K562 (cell line): Measurements from ENCODE around the gene ITGAL. TPM values are rescaled to one million over a fixed set of nuclear protein-coding genes. Genes with fewer than 3 reads are reported as not detected.

Experiments
- ATF1 ChIP-seq, 2 experiments: fragments of 450-650 bp in 1 of 2; IDR thresholded peaks; 2 replicates each; pipeline ENCODE4 v1.6.1; 2016; ENCODE audit warnings: missing compliant biosample characterization in 1 of 2, missing genetic modification characterization in 1 of 2
- CBFA2T3 ChIP-seq: fragments of 450-650 bp; IDR thresholded peaks from 2 replicates; pipeline ENCODE4 v1.6.1; 2017
- CEBPG ChIP-seq, 3 experiments: fragments of 200-800 bp in 1 of 3; sonication (Bioruptor generic) in 1 of 3; sonication (generic) in 1 of 3; formaldehyde crosslinking in 1 of 3; IDR thresholded peaks in 2 of 3; conservative IDR thresholded peaks in 1 of 3; 2 replicates each; pipeline versions ENCODE4 v1.6.1 to v1.8.0; 2016 to 2022; ENCODE audit warnings: missing compliant biosample characterization in 2 of 3, missing genetic modification characterization in 2 of 3, mild to moderate bottlenecking in 1 of 3, missing genetic modification reagents in 1 of 3
- CXXC5 ChIP-seq: fragments of 250-450 bp; sonication (Bioruptor Pico); IDR thresholded peaks from 2 replicates; pipeline ENCODE4 v1.8.0; 2022; ENCODE audit warnings: inconsistent platforms, mild to moderate bottlenecking, moderate library complexity
- GTF2E2 ChIP-seq: fragments of 200-800 bp; sonication (Bioruptor generic); IDR thresholded peaks from 2 replicates; pipeline ENCODE4 v1.6.1; 2016; ENCODE audit warnings: missing genetic modification characterization, missing compliant biosample characterization
- KDM1A ChIP-seq, 2 experiments: fragments of 450-650 bp; IDR thresholded peaks; 2 replicates each; pipeline ENCODE4 v1.6.1; 2016; ENCODE audit warnings: mild to moderate bottlenecking in 2 of 2
- KLF16 ChIP-seq: IDR thresholded peaks from 2 replicates; pipeline ENCODE4 v1.6.1; 2016; ENCODE audit warnings: antibody characterized with exemption
- MED1 ChIP-seq: sonication (generic); formaldehyde crosslinking; IDR thresholded peaks from 2 replicates; pipeline ENCODE4 v1.8.1; 2023; ENCODE audit warnings: missing genetic modification reagents, borderline replicate concordance
- MTA3 ChIP-seq: fragments of 450-650 bp; formaldehyde crosslinking; IDR thresholded peaks from 2 replicates; pipeline ENCODE4 v1.6.1; 2017; ENCODE audit warnings: mild to moderate bottlenecking, borderline replicate concordance
- MYBL2 ChIP-seq, 2 experiments: fragments of 450-650 bp in 1 of 2; sonication (generic) in 1 of 2; formaldehyde crosslinking in 1 of 2; IDR thresholded peaks; 2 replicates each; pipeline versions ENCODE4 v1.6.1 to v1.8.1; 2017 to 2022; ENCODE audit warnings: borderline replicate concordance in 1 of 2, inconsistent platforms in 1 of 2, low read depth in 1 of 2, mild to moderate bottlenecking in 1 of 2, missing genetic modification reagents in 1 of 2, moderate library complexity in 1 of 2
- POLR2A ChIP-seq: fragments of 450-650 bp; conservative IDR thresholded peaks from 2 replicates; pipeline ENCODE4 v1.6.1; 2016
- RBM17 ChIP-seq: fragments of 200-400 bp; formaldehyde crosslinking; IDR thresholded peaks from 2 replicates; pipeline ENCODE4 v1.6.1; 2017; ENCODE audit warnings: low read depth, mild to moderate bottlenecking, low read length, borderline replicate concordance
- SRF ChIP-seq, 2 experiments: fragments of 250-450, 450-650 bp in 1 of 2; sonication (Bioruptor Pico) in 1 of 2; sonication (generic) in 1 of 2; formaldehyde crosslinking; IDR thresholded peaks; 2 replicates each; pipeline versions ENCODE4 v1.5.0 to v1.5.1; 2020 to 2022; ENCODE audit warnings: mild to moderate bottlenecking in 1 of 2, missing genetic modification reagents in 1 of 2
- TCFL5 ChIP-seq: fragments of 250-450 bp; sonication (Bioruptor Pico); conservative IDR thresholded peaks from 2 replicates; pipeline ENCODE4 v1.6.1; 2021; ENCODE audit warnings: mild to moderate bottlenecking, moderate library complexity, matching md5 sums
- TRIM24 ChIP-seq, 2 experiments: fragments of 450-650 bp; IDR thresholded peaks; 2 replicates each; pipeline ENCODE4 v1.6.1; 2016
- polyA plus RNA-seq, 8 experiments: library from polyadenylated mRNA; depleted of rRNA in 4 of 8; stranded (reverse) in 5 of 8; unstranded in 3 of 8; fragments of >200 nt; fragmentation: Nextera tagmentation in 2 of 8; fragmentation: Illumina TruSeq in 1 of 8; extraction: Ambion mirVana in 2 of 8; extraction: Trizol in 1 of 8; gene quantifications; 2 replicates each; pipeline versions ENCODE4 v1.2.1 to v1.2.3, GENCODE V29; 2011 to 2014; ENCODE audit warnings: inconsistent platforms in 1 of 8, missing spikeins in 1 of 8
- total RNA-seq, 7 experiments: library from RNA; depleted of rRNA in 6 of 7; stranded (reverse); fragments of >200 nt in 6 of 7; fragmentation: Illumina TruSeq in 2 of 7; extraction: Trizol in 2 of 7; gene quantifications; 2 replicates each; pipeline versions ENCODE4 v1.2.1 to v1.2.3, GENCODE V29; 2011 to 2021; ENCODE audit warnings: low replicate concordance in 1 of 7
- TF ChIP-seq, protein P1 (sequence below), 2 experiments: fragments of 450-650 bp in 1 of 2; sonication (generic) in 1 of 2; formaldehyde crosslinking in 1 of 2; IDR thresholded peaks in 1 of 2; conservative IDR thresholded peaks in 1 of 2; 2 replicates each; pipeline versions ENCODE4 v1.6.1 to v1.8.1; 2016 to 2023; ENCODE audit warnings: mild to moderate bottlenecking in 2 of 2, moderate library complexity in 2 of 2, inconsistent platforms in 1 of 2, missing genetic modification reagents in 1 of 2
- TF ChIP-seq, protein P2 (sequence below): fragments of 450-650 bp; IDR thresholded peaks from 2 replicates; pipeline ENCODE4 v1.6.1; 2016; ENCODE audit warnings: borderline replicate concordance
- TF ChIP-seq, protein P3 (sequence below): fragments of 250-450 bp; sonication (Bioruptor Pico); IDR thresholded peaks from 2 replicates; pipeline ENCODE4 v1.5.0; 2021

ITGAL gene
- total and polyA plus RNA-seq, 9 of the 15 experiments (the other 6 are each of a cell fraction or from before 2014, with no cell fraction given) = 0.01 to 0.53 TPM; not detected in 7

DNA sequence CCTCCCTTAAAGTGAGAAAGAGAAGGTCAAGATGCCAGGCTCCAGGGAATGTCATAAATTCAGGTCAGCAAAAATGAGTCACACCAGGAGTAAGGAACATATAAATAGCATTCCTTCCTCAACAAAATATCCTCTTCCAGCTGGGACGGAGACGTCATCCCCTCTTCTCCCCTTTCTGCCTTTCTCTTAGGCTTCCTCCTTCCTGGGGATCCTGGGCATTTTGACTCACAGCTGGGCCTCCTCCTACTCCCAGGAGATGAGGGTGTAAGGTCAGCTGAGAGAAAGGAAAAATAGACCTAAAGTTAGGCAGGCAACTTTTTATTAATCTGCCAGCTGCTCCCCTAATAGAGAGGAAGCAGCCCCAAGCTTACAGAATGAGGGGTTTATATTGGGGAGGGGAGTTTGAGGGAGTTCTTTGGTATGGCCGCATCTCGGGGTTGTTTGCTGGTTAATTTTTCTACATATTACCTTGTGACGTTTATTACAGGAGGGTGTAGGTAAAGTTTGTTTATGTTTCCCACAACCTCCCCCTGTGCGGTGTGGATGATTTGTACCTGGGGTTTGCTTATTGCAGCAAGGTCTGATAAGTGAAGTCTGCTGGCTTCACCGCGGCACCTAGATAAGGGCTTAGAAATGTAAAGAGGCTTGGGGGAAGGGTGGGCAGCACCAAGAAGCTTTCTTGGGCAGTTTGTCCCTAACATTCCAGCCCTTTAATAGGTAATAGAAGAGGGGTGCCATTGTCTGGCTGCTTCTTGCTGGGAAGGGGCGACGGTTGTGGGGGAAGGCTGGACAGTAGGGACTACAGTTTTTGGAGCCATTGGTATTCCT lies 69.2 kb downstream of the ITGAL start (continued):
- TF ChIP-seq SRF (CRISPR knock-in tag; IDR thresholded peaks at IDR 0.05) (0 out of 4 replicates have a peak, but pooled peaks of 1 of the 2 experiments have one; percentile 17), KLF16 (peak; percentile 70; the same call in 1 of the 2 replicates), TRIM24 (IDR thresholded peaks at IDR 0.05) (no peak), CXXC5 (CRISPR knock-in tag) (no peak; the same call in 1 of the 2 replicates), ATF1 (CRISPR knock-in tag; IDR thresholded peaks at IDR 0.05) (no peak), ATF1 (tag; IDR thresholded peaks at IDR 0.05) (no peak), RBM17 (no peak), KDM1A (IDR thresholded peaks at IDR 0.05) (peak; percentile 9 to 56; a peak in 3 of 4 replicates), MED1 (CRISPR knock-in tag) (no peak), TCFL5 (CRISPR knock-in tag) (no peak), CBFA2T3 (peak; percentile 83), POLR2A (no peak), MYBL2 (IDR thresholded peaks at IDR 0.05; ENCODE audit: low read depth) (no peak), MYBL2 (CRISPR knock-in tag; IDR thresholded peaks at IDR 0.05; ENCODE audit: borderline replicate concordance) (no peak), MTA3 (0 out of 2 replicates have a peak, but pooled peaks have one; percentile 15), CEBPG (CRISPR knock-in tag; IDR thresholded peaks at IDR 0.05) (no peak), CEBPG (tag; conservative IDR thresholded peaks at IDR 0.05 in 1 of 2, IDR thresholded peaks at IDR 0.05 in 1 of 2) (no peak), GTF2E2 (no peak)
- TF ChIP-seq, protein P1, sequence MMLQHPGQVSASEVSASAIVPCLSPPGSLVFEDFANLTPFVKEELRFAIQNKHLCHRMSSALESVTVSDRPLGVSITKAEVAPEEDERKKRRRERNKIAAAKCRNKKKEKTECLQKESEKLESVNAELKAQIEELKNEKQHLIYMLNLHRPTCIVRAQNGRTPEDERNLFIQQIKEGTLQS (IDR thresholded peaks at IDR 0.05) = peak; percentile 52; the same call in 1 of the 2 replicates
- TF ChIP-seq, protein P1 (CRISPR knock-in tag; conservative IDR thresholded peaks at IDR 0.05) = no peak
- TF ChIP-seq, protein P2, sequence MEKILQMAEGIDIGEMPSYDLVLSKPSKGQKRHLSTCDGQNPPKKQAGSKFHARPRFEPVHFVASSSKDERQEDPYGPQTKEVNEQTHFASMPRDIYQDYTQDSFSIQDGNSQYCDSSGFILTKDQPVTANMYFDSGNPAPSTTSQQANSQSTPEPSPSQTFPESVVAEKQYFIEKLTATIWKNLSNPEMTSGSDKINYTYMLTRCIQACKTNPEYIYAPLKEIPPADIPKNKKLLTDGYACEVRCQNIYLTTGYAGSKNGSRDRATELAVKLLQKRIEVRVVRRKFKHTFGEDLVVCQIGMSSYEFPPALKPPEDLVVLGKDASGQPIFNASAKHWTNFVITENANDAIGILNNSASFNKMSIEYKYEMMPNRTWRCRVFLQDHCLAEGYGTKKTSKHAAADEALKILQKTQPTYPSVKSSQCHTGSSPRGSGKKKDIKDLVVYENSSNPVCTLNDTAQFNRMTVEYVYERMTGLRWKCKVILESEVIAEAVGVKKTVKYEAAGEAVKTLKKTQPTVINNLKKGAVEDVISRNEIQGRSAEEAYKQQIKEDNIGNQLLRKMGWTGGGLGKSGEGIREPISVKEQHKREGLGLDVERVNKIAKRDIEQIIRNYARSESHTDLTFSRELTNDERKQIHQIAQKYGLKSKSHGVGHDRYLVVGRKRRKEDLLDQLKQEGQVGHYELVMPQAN = no peak
- TF ChIP-seq, protein P3, sequence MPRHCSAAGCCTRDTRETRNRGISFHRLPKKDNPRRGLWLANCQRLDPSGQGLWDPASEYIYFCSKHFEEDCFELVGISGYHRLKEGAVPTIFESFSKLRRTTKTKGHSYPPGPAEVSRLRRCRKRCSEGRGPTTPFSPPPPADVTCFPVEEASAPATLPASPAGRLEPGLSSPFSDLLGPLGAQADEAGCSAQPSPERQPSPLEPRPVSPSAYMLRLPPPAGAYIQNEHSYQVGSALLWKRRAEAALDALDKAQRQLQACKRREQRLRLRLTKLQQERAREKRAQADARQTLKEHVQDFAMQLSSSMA (CRISPR knock-in tag) = no peak
